ENCODE results near the gene CTDSPL. TPM values are rescaled to one million over a fixed set of nuclear protein-coding genes. Genes with fewer than 3 reads are reported as not detected.

The CTDSPL gene
- total and polyA plus RNA-seq, 7 donors = 19.1 to 69.1 (median 46.3) TPM

GRCh38 chr3:38007754-38008090 lies 146.0 kb downstream of the CTDSPL start:
- no peaks in the 10 kb centered on the region for H3K27me3 ChIP-seq
- intact Hi-C loops (cut with DNase I) = no loop called here
- no peak for TF ChIP-seq EP300 (IDR thresholded peaks at IDR 0.05)
- TF ChIP-seq, protein P1, sequence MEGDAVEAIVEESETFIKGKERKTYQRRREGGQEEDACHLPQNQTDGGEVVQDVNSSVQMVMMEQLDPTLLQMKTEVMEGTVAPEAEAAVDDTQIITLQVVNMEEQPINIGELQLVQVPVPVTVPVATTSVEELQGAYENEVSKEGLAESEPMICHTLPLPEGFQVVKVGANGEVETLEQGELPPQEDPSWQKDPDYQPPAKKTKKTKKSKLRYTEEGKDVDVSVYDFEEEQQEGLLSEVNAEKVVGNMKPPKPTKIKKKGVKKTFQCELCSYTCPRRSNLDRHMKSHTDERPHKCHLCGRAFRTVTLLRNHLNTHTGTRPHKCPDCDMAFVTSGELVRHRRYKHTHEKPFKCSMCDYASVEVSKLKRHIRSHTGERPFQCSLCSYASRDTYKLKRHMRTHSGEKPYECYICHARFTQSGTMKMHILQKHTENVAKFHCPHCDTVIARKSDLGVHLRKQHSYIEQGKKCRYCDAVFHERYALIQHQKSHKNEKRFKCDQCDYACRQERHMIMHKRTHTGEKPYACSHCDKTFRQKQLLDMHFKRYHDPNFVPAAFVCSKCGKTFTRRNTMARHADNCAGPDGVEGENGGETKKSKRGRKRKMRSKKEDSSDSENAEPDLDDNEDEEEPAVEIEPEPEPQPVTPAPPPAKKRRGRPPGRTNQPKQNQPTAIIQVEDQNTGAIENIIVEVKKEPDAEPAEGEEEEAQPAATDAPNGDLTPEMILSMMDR (IDR thresholded peaks at IDR 0.05) = no peak
- no peak for TF ChIP-seq POLR2AphosphoS5 (IDR thresholded peaks at IDR 0.05)
- TF ChIP-seq POLR2A (IDR thresholded peaks at IDR 0.05) = no peak
- 94% methylated on average over 7 of the region's 7 CpGs for WGBS, 2 donors
- H3K9me3 ChIP-seq = no peaks in the 10 kb centered on the region
- H3K36me3 ChIP-seq = peaks cover 0 to 54% (median 12%) of the 10 kb centered on the region in 4 donors
- no peak overlapping the region for H3K27ac ChIP-seq
- no peak for DNase-seq
- H3K4me3 ChIP-seq = no peak overlapping the region
- peaks cover 0 to 16% (median 6%) of the 10 kb centered on the region in 4 donors for H3K4me1 ChIP-seq

DNA sequence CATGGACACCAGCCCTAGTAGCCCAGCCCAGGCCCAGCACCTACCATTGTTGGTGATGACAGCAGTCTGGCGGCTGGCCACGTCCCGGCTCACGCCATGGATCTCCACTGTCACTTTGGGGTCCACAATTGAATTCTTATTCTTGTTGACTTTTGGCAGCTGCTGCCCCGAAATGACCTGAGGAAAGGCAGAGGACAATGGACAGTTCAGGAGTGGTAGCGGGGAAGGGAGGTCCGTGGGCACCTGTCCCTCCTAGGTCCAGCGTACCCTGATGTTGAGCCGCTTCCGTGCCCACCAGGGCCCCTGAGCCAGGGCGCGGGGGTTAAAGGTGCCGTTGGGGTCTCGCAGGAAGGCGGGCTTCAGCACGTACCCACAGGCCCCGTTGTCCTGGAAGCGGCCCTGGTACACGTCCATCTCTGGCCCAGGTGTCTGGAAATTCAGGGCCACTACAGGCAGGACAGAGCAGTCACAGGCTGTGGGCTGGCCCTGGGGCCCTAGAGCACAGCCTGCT lies 146.6 kb downstream of the CTDSPL start:
- DNase-seq = no peak
- H3K27ac ChIP-seq = no peak overlapping the region
- WGBS, 2 donors = 95% methylated on average over 19 of the region's 19 CpGs
- no peak overlapping the region for H3K4me3 ChIP-seq
- TF ChIP-seq POLR2A (IDR thresholded peaks at IDR 0.05) = no peak
- TF ChIP-seq EP300 (IDR thresholded peaks at IDR 0.05) = no peak
- TF ChIP-seq, protein P1 (IDR thresholded peaks at IDR 0.05) = no peak
- TF ChIP-seq POLR2AphosphoS5 (IDR thresholded peaks at IDR 0.05) = no peak
- peaks cover 0 to 54% (median 12%) of the 10 kb centered on the region in 4 donors for H3K36me3 ChIP-seq
- intact Hi-C loops (cut with DNase I) = no loop called here
- H3K9me3 ChIP-seq = no peaks in the 10 kb centered on the region
- no peaks in the 10 kb centered on the region for H3K27me3 ChIP-seq
- H3K4me1 ChIP-seq = peaks cover 0 to 13% (median 4%) of the 10 kb centered on the region in 4 donors

- intact Hi-C loops (cut with DNase I) = no loop called here
- no peaks in the 10 kb centered on the region for H3K9me3 ChIP-seq
- no peak overlapping the region for H3K4me3 ChIP-seq
- H3K4me1 ChIP-seq = peaks cover 0 to 8% (median 2%) of the 10 kb centered on the region in 4 donors
- no peak for DNase-seq
- no peak overlapping the region for H3K27ac ChIP-seq
- peaks cover 5 to 54% (median 12%) of the 10 kb centered on the region in 4 donors for H3K36me3 ChIP-seq
- H3K27me3 ChIP-seq = no peaks in the 10 kb centered on the region
- WGBS, 2 donors = 85 to 89% methylated on average over 16 of the region's 16 CpGs
- TF ChIP-seq EP300 (IDR thresholded peaks at IDR 0.05) (no peak), POLR2A (IDR thresholded peaks at IDR 0.05) (no peak), POLR2AphosphoS5 (IDR thresholded peaks at IDR 0.05) (no peak)
- TF ChIP-seq, protein P1 (IDR thresholded peaks at IDR 0.05) = no peak
Measured at GRCh38 chr3:38008971-38009580, 147.4 kb downstream of the CTDSPL start.

GRCh38 chr3:38009807-38010591 lies 148.3 kb downstream of the CTDSPL start:
- H3K27me3 ChIP-seq = no peaks in the 10 kb centered on the region
- no peak overlapping the region for H3K4me3 ChIP-seq
- DNase-seq = no peak
- 91 to 93% methylated on average over 27 of the region's 27 CpGs for WGBS, 2 donors
- H3K27ac ChIP-seq = no peak overlapping the region
- TF ChIP-seq POLR2A (IDR thresholded peaks at IDR 0.05) (no peak), EP300 (IDR thresholded peaks at IDR 0.05) (no peak), POLR2AphosphoS5 (IDR thresholded peaks at IDR 0.05) (no peak)
- TF ChIP-seq, protein P1 (IDR thresholded peaks at IDR 0.05) = no peak
- peaks cover 6 to 62% (median 13%) of the 10 kb centered on the region in 4 donors for H3K36me3 ChIP-seq
- H3K4me1 ChIP-seq = no peaks in the 10 kb centered on the region
- intact Hi-C loops (cut with DNase I) = no loop called here
- no peaks in the 10 kb centered on the region for H3K9me3 ChIP-seq

Measured in sigmoid colon (tissue), 7 donors.